NB4 (cell line): ENCODE measurements around the gene SMIM9.

ENCODE experiments used
- DNase-seq: peaks from one replicate; pipeline ENCODE4 v3.0.0; 2010; ENCODE audit warnings: low read depth
- H3K4me3 ChIP-seq: one replicate; pipeline ENCODE4 v1.5.1; 2011; ENCODE audit warnings: mild to moderate bottlenecking, low read depth, low read length, moderate library complexity
- MYC ChIP-seq: IDR thresholded peaks from 2 replicates; pipeline ENCODE4 v1.6.1; 2011; ENCODE audit warnings: low read depth, low read length
- POLR2A ChIP-seq: IDR thresholded peaks from 2 replicates; pipeline ENCODE4 v1.6.1; 2011; ENCODE audit warnings: mild to moderate bottlenecking; ENCODE audit not compliant: insufficient read length; ENCODE audit errors: extremely low read depth
- TF ChIP-seq, protein P1 (sequence below): IDR thresholded peaks from 2 replicates; pipeline ENCODE4 v1.6.1; 2011; ENCODE audit warnings: low read depth, low read length
- TF ChIP-seq, protein P2 (sequence below): IDR thresholded peaks from one replicate; pipeline ENCODE4 v1.5.1; 2012; ENCODE audit warnings: low read depth, low read length

The SMIM9 gene

DNA sequence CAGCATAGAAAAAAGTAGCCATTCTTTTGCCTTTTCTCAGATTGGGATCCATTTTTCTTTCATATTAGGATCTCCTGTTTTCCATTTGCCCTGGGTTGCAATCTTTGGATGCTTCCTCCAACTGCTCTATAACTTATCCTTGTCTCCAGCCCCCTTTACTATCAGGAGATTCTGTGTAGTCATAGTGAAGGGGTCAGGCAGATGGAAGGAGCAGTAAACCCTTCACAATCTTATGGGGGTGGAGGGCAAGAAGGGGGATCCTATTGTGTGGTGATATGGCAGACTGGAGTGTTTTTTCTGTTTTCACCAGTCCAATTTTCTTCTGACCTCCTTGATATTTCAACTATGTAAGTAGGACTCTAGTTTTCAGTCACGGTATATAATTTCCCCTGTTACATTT is 1.7 kb upstream of the SMIM9 start:
- no peak for DNase-seq
- TF ChIP-seq, protein P1, sequence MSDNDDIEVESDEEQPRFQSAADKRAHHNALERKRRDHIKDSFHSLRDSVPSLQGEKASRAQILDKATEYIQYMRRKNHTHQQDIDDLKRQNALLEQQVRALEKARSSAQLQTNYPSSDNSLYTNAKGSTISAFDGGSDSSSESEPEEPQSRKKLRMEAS = no peak
- no peak for TF ChIP-seq MYC
- TF ChIP-seq POLR2A = no peak
- TF ChIP-seq, protein P2, sequence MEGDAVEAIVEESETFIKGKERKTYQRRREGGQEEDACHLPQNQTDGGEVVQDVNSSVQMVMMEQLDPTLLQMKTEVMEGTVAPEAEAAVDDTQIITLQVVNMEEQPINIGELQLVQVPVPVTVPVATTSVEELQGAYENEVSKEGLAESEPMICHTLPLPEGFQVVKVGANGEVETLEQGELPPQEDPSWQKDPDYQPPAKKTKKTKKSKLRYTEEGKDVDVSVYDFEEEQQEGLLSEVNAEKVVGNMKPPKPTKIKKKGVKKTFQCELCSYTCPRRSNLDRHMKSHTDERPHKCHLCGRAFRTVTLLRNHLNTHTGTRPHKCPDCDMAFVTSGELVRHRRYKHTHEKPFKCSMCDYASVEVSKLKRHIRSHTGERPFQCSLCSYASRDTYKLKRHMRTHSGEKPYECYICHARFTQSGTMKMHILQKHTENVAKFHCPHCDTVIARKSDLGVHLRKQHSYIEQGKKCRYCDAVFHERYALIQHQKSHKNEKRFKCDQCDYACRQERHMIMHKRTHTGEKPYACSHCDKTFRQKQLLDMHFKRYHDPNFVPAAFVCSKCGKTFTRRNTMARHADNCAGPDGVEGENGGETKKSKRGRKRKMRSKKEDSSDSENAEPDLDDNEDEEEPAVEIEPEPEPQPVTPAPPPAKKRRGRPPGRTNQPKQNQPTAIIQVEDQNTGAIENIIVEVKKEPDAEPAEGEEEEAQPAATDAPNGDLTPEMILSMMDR = no peak
- H3K4me3 ChIP-seq = no peak overlapping the region

DNA sequence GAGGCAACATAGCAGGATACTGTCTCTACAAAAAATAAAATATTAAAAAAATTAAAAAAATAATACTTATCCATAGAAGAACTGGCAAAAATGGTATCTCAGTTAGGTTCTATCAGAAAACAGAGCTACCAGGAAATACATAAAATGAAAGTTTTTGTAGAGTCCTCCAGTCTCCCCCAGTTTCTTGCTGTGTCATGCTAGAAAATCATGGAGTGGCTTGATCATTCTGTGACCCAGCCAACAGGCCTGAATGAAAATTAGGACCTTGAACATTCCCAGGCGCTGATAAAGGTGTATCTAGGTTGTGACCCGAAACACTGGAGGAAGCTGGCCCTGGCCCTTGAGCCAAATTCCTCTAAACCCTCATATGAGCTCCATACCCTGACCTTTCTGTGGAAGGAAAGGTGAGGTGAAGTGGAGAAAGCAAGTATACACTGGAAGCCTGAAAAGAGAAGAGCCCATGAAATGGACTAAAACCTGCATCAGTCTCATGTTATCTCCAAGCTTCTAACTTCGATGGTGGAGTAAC is 652 bp downstream of the SMIM9 start:
- no peak overlapping the region for H3K4me3 ChIP-seq
- no peak for DNase-seq
- no peak for TF ChIP-seq POLR2A
- no peak for TF ChIP-seq MYC
- TF ChIP-seq, protein P2 = no peak
- TF ChIP-seq, protein P1 = no peak

DNA sequence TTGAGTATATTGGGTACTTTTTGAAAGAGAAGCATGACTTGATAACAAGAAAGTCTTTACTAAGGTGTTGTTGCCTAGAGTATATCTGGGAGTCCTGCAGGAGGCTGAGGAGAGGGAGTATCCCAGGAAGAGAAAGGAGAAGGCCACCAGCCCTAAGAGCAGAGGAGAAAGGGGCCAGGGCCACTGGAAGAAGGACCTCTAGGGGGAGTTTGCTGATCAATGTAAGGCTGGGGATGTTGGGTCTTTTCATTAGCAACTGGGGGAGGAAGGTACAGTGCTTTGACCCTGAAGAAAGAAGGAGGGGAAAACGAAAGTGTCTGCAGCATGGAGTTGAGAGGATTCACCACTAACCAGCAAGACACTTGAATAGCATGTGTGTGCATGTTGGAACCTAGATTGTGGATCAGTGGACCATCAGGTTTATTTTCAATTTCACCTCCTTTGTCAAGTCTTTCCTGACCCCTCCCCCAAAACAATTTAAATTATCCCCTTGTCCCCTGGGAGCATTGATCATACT is 4.5 kb downstream of the SMIM9 start:
- H3K4me3 ChIP-seq = no peak overlapping the region
- TF ChIP-seq, protein P1 = no peak
- TF ChIP-seq, protein P2 = peak; percentile 20
- TF ChIP-seq MYC = no peak
- TF ChIP-seq POLR2A = no peak
- DNase-seq = peak; percentile 23

DNA sequence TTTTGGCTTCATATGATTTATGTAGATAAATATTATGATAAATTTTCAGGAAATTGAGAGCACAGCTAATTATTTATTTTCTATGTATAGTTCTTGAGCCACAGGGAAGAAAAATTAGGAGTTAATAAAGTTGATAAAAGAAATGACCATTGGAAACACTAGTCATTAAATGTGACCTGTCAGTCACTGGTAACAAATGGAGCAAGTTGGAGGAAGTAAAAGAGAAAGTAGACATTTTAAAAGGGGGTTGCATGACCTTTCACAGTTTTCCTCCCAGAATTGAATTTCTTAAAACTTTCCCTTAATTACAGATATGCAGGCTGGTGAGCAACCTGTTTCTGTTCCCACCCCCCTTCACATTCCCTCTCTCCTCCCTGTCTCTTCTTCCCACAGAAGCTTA is 5.3 kb downstream of the SMIM9 start:
- H3K4me3 ChIP-seq = no peak overlapping the region
- DNase-seq = no peak
- TF ChIP-seq POLR2A (no peak), MYC (no peak)
- TF ChIP-seq, protein P2 = no peak
- TF ChIP-seq, protein P1 = no peak

DNA sequence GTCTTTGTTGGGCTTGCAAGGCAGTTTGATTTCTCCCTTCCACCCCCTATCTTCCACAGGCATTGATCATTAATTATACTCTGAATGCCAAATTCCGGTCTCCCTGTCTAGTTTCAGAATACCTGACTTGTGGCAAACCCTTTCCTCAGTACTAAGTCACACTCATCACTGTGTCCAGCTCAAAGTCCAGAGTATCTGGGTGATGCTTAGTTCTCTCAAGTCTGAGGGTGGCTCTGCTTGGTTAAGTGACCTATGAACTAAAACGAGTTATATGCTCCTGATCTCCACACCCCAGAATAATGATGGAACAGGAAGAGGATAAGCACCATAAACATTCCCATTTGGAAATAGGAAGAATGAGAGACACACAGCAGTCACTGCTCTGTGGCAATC is 6.5 kb downstream of the SMIM9 start:
- H3K4me3 ChIP-seq = no peak overlapping the region
- TF ChIP-seq POLR2A (no peak), MYC (no peak)
- TF ChIP-seq, protein P1 = no peak
- TF ChIP-seq, protein P2 = no peak

More for the DNA sequence above, 6.5 kb downstream of the SMIM9 start:
- no peak for DNase-seq
